Transverse colon (tissue), 4 donors: ENCODE data around the gene CYP4A11. TPM values are rescaled to one million over a fixed set of nuclear protein-coding genes. Genes with fewer than 3 reads are reported as not detected.
A peak's percentile ranks its signal among the peaks of the same experiment; 100 is the strongest.
"Not testable (repeated sequence)": the region's sequence is repeated elsewhere in the genome, so short reads cannot be mapped to it uniquely, and the experiment has no call there.

Experiments used
- DNase-seq: peaks from one replicate; pipeline ENCODE4 v3.0.0-alpha.2; 2019
- H3K27ac ChIP-seq, 4 donors: fragments of 200-600 bp; sonication (generic); 2 replicates each; pipeline ENCODE4 v1.5.1; 2016 to 2018; ENCODE audit warnings: inconsistent platforms in 4 of 4
- H3K27me3 ChIP-seq: fragments of 200-600 bp; sonication (generic); 2 replicates; pipeline ENCODE4 v1.5.1; 2017; ENCODE audit warnings: inconsistent platforms
- H3K36me3 ChIP-seq, 4 donors: fragments of 200-600 bp; sonication (generic); 2 replicates each; pipeline ENCODE4 v1.5.1; 2017 to 2019; ENCODE audit warnings: inconsistent platforms in 4 of 4
- H3K4me1 ChIP-seq, 4 donors: fragments of 200-600 bp; sonication (generic); 2 replicates each; pipeline ENCODE4 v1.5.1; 2017 to 2020; ENCODE audit warnings: inconsistent platforms in 4 of 4
- H3K4me3 ChIP-seq, 4 donors: fragments of 200-600 bp; sonication (generic); 1 replicate in 1 of 4; 2 replicates in 3 of 4; pipeline versions ENCODE4 v1.5.1 to v1.6.1; 2017 to 2019; ENCODE audit warnings: inconsistent platforms in 4 of 4
- H3K9me3 ChIP-seq, 2 donors: fragments of 200-600 bp; sonication (generic); 2 replicates each; pipeline ENCODE4 v1.5.1; 2017 to 2019; ENCODE audit warnings: inconsistent platforms in 2 of 2
- CTCF ChIP-seq, 5 experiments: fragments of 200-600 bp in 3 of 5; fragments of 450-650 bp in 2 of 5; sonication (generic) in 3 of 5; IDR thresholded peaks; 1 replicate in 2 of 5; 2 replicates in 3 of 5; pipeline ENCODE4 v1.5.1; 2016 to 2017; ENCODE audit warnings: antibody characterized with exemption in 5 of 5, inconsistent platforms in 3 of 5, mild to moderate bottlenecking in 2 of 5, moderate library complexity in 1 of 5
- EP300 ChIP-seq: sonication (generic); formaldehyde crosslinking; IDR thresholded peaks from one replicate; pipeline ENCODE4 v1.6.1; 2017; ENCODE audit warnings: antibody characterized with exemption, low read depth
- POLR2A ChIP-seq: fragments of 450-650 bp; IDR thresholded peaks from one replicate; pipeline ENCODE4 v1.6.1; 2016; ENCODE audit warnings: antibody characterized with exemption, mild to moderate bottlenecking, moderate library complexity
- POLR2AphosphoS5 ChIP-seq, 3 donors: sonication (generic); formaldehyde crosslinking; IDR thresholded peaks; one replicate each; pipeline ENCODE4 v1.6.1; 2016; ENCODE audit warnings: antibody characterized with exemption in 3 of 3
- WGBS, 2 donors: methylation state at CpG; one replicate each; pipeline ENCODE4 v1.1.5; 2018; ENCODE audit warnings: low coverage in 1 of 2; 5-methylcytosine and 5-hydroxymethylcytosine counted together
- in situ Hi-C, 4 donors: fragments of 200-750 bp; cut with MboI; loops; one replicate each; pipeline versions ENCODE4 v1.15.0 to v1.15.1; 2017; ENCODE audit warnings: low sequenced_read_pairs in 3 of 4, low pct_ligation_motif_present in 1 of 4, low pct_unique_long_range_greater_than_20kb in 1 of 4
- intact Hi-C: fragments of 100-400 bp; cut with DNase I; formaldehyde crosslinking; loops from one replicate; pipeline ENCODE4 v1.15.1; 2023; ENCODE audit warnings: low total_unique reads
- total RNA-seq, 4 donors: library from RNA; depleted of rRNA; stranded (reverse); fragments of >200 nt; gene quantifications; one replicate each; pipeline ENCODE4 v1.1.0, GENCODE V29; 2016

The CYP4A11 gene
- total RNA-seq, 4 donors from 2014 or later, result not detected

DNA sequence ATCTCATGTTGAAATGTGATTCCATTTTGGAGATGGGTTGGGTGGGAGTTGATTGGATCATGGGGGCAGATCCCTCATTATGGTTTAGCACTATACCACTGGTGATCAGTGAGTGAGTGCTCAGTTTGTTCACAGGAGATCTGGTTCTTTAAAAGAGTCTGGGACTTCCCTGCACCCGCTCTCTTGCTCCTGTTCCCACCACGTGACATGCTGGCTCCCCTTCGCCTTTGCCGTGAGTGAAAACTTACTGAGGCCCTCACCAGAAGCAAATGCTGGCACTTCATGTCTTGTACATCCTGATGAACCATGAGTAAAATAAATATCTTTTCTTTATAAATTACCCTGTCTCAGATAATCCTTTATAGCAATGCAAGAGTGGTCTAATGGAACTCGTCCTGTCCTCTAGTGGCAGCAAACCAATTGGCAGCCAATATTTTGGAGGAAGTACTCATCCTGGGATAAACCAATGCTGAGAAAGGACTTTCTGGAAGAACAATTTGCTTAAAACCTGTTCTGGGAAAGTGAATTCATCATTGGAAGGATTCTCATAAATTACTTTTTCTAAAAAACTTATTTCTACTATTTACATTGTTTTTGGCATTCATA, 27.8 kb upstream of the CYP4A11 start:
- WGBS, 2 donors, result 67 to 75% methylated on average over 5 of the region's 5 CpGs

DNA sequence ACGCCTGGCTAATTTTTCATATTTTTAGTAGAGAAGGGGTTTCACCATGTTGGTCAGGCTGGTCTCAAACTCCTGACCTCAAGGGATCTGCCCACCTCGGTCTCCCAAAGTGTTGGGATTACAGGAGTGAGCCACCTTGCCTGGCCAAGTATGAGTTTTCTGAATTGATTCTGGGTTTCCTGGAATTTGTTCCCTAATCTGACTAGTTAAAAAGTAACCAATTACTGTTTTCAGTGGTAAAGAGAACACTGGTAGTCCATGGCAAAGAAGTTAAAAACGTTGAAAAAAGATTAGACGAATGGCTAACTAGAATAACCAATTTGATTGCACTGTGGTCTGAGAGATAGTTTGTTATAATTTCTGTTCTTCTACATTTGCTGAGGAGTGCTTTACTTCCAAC, 21.0 kb upstream of the CYP4A11 start:
- DNase-seq, H3K27me3 ChIP-seq, H3K4me3 ChIP-seq, intact Hi-C loops, H3K9me3 ChIP-seq, H3K4me1 ChIP-seq, H3K36me3 ChIP-seq, in situ Hi-C loops, H3K27ac ChIP-seq: not testable (repeated sequence)
- 63 to 64% methylated on average over 4 of the region's 4 CpGs for WGBS, 2 donors

More for the DNA sequence above, 27.8 kb upstream of the CYP4A11 start:
- TF ChIP-seq EP300, result no peak
- peak in 2 of 5 experiments; percentile 10 to 16 for TF ChIP-seq CTCF (IDR thresholded peaks at IDR 0.05)
- Histone ChIP-seq H3K36me3 (no peaks in the 10 kb centered on the region), H3K27ac (no peak overlapping the region), H3K9me3 (no peaks in the 10 kb centered on the region), H3K27me3 (no peaks in the 10 kb centered on the region), H3K4me1 (no peaks in the 10 kb centered on the region), H3K4me3 (no peak overlapping the region)
- no peak for DNase-seq
- intact Hi-C loops, result no loop called here
- in situ Hi-C loops, result no loop called here

DNA sequence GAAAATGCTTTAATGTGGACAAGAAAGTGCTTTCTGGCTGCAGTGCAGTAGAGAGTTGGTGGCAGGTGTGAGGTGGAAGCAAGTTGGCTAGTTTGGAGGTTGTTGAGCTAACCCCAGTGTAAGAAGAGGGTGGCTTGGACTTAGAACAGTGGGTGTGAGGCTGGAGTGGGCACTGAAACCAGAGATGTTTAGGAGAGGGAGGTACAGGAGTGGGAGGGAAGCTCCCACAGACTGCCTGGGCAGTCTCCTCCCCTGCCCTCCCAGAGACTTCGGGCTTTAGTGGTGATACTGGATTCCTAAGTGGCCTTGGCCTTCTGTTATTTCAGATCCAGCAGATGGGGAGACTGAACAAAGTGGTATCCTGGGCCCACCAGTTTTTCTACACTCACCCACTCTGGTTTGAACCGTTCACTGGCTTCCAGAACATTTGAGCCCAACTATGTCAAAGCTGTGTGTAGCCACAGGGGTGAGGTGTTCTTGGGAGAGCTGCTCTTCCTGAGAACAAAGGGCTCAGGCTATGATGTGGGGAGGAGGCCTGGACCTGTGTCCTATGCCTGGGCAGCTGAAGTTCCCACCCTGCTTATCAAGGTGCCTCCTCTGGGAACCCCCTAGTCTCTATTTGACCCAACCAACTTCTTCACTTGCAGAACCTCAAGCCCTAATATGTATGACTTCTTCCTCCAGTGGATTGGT, 19.9 kb upstream of the CYP4A11 start:
- TF ChIP-seq POLR2A (no peak), EP300 (no peak), CTCF (IDR thresholded peaks at IDR 0.05) (no peak), POLR2AphosphoS5 (IDR thresholded peaks at IDR 0.05) (no peak)
- Histone ChIP-seq H3K4me1 (no peaks in the 10 kb centered on the region), H3K36me3 (no peaks in the 10 kb centered on the region), H3K4me3 (no peak overlapping the region), H3K9me3 (no peaks in the 10 kb centered on the region), H3K27ac (no peak overlapping the region), H3K27me3 (no peaks in the 10 kb centered on the region)
- intact Hi-C loops (no loop called here), in situ Hi-C loops (no loop called here)
- DNase-seq, result no peak
- 80% methylated on average over 2 of the region's 2 CpGs; no CpG with 5 or more reads in 1 of the 2 donors for WGBS, 2 donors

- Histone ChIP-seq H3K9me3 (no peaks in the 10 kb centered on the region), H3K27ac (no peak overlapping the region), H3K4me3 (no peak overlapping the region), H3K36me3 (no peaks in the 10 kb centered on the region), H3K27me3 (no peaks in the 10 kb centered on the region), H3K4me1 (no peaks in the 10 kb centered on the region)
- intact Hi-C loops (no loop called here), in situ Hi-C loops (no loop called here)
- no peak for DNase-seq
- TF ChIP-seq POLR2A (no peak), EP300 (no peak), CTCF (IDR thresholded peaks at IDR 0.05) (no peak), POLR2AphosphoS5 (IDR thresholded peaks at IDR 0.05) (no peak)
- WGBS, 2 donors, result 17 to 28% methylated on average over 1 of the region's 1 CpG
Measured at GRCh38 chr1:46960250-46960649, 19.0 kb upstream of the CYP4A11 start.

- H3K27me3 ChIP-seq, H3K9me3 ChIP-seq, DNase-seq, in situ Hi-C loops, H3K36me3 ChIP-seq, H3K4me1 ChIP-seq, H3K4me3 ChIP-seq, intact Hi-C loops, H3K27ac ChIP-seq: not testable (repeated sequence)
- WGBS, 2 donors, result 79 to 86% methylated on average over 2 of the region's 2 CpGs
Measured at GRCh38 chr1:46955116-46955515, 13.8 kb upstream of the CYP4A11 start.

- H3K4me1 ChIP-seq, DNase-seq, in situ Hi-C loops, H3K4me3 ChIP-seq, H3K27me3 ChIP-seq, H3K9me3 ChIP-seq, H3K27ac ChIP-seq, intact Hi-C loops, H3K36me3 ChIP-seq: not testable (repeated sequence)
- WGBS, 2 donors, result 17 to 61% methylated on average over 1 to 2 of the region's 2 CpGs
Measured at GRCh38 chr1:46953847-46954246, 12.6 kb upstream of the CYP4A11 start.

- intact Hi-C loops, H3K4me3 ChIP-seq, DNase-seq, H3K9me3 ChIP-seq, H3K27ac ChIP-seq, H3K36me3 ChIP-seq, H3K27me3 ChIP-seq, H3K4me1 ChIP-seq, in situ Hi-C loops: not testable (repeated sequence)
- WGBS, 2 donors, result 85 to 100% methylated on average over 1 of the region's 1 CpG
Measured at GRCh38 chr1:46949417-46949666, 8.1 kb upstream of the CYP4A11 start.
